Spinal cord (tissue), 10 donors: ENCODE results near the gene RAI14. TPM values are rescaled to one million over a fixed set of nuclear protein-coding genes. Genes with fewer than 3 reads are reported as not detected.
"Not testable (repeated sequence)": the region's sequence is repeated elsewhere in the genome, so short reads cannot be mapped to it uniquely, and the experiment has no call there.

Experiments
- DNase-seq, 6 donors: peaks; one replicate each; pipeline versions ENCODE4 v3.0.0 to v3.0.0-alpha.2; 2013 to 2015; ENCODE audit warnings: low spot score in 6 of 6, low read depth in 4 of 6
- H3K27ac ChIP-seq: one replicate; pipeline ENCODE4 v1.5.1; 2013; ENCODE audit warnings: low read depth, low read length, control low read depth
- H3K27me3 ChIP-seq: one replicate; pipeline ENCODE4 v1.6.1; 2013; ENCODE audit warnings: low read length; ENCODE audit not compliant: control insufficient read depth, insufficient read depth
- H3K36me3 ChIP-seq: one replicate; pipeline ENCODE4 v1.6.1; 2013; ENCODE audit warnings: low read length; ENCODE audit not compliant: control insufficient read depth, insufficient read depth
- H3K4me1 ChIP-seq: one replicate; pipeline ENCODE4 v1.6.1; 2013; ENCODE audit warnings: low read length; ENCODE audit not compliant: control insufficient read depth, insufficient read depth
- H3K4me3 ChIP-seq: one replicate; pipeline ENCODE4 v1.5.1; 2013; ENCODE audit warnings: low read depth, low read length, control low read depth
- H3K9me3 ChIP-seq: one replicate; pipeline ENCODE4 v1.6.1; 2013; ENCODE audit warnings: low read length; ENCODE audit not compliant: control insufficient read depth, insufficient read depth
- WGBS: methylation state at CpG from one replicate; pipeline ENCODE4 v1.1.5; 2013; ENCODE audit warnings: missing lambda C conversion rate; ENCODE audit not compliant: insufficient coverage; 5-methylcytosine and 5-hydroxymethylcytosine counted together
- polyA plus RNA-seq, 2 donors: library from polyadenylated mRNA; unstranded; fragments of 120-200 nt; gene quantifications; one replicate each; pipeline ENCODE4 v1.2.1, GENCODE V29; 2013; ENCODE audit not compliant: insufficient read length in 2 of 2
- total RNA-seq, 2 donors: library from RNA; depleted of rRNA in 1 of 2; stranded (reverse); fragments of 120-200 nt in 1 of 2; fragments of >200 nt in 1 of 2; gene quantifications; one replicate each; pipeline versions ENCODE4 v1.2.3 to v1.2.4, GENCODE V29; 2013 to 2014
- donor health status: healthy.

The RAI14 gene
- total and polyA plus RNA-seq, 4 donors: 17.3 to 48.8 (median 26.9) TPM

DNA sequence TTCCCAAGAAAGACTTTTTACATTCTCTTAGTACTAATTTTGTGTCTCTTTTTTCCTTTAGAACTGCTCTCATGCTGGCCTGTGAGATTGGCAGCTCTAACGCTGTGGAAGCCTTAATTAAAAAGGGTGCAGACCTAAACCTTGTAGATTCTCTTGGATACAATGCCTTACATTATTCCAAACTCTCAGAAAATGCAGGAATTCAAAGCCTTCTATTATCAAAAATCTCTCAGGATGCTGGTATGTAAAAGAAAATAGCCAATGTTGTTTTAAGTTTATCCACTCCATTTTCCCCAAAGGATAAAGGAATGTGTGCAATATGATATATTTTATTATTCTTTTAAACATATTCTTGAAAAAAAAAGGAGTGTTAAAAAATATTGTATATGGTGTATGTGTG is 155.6 kb downstream of the RAI14 start:
- Histone ChIP-seq H3K27me3 (no peaks in the 10 kb centered on the region), H3K27ac (no peak overlapping the region), H3K36me3 (peaks cover 5% of the 10 kb centered on the region), H3K4me1 (no peaks in the 10 kb centered on the region), H3K4me3 (no peak overlapping the region), H3K9me3 (no peaks in the 10 kb centered on the region)
- WGBS: no CpG with 5 or more reads among the region's 1 CpG
- DNase-seq: no peak

DNA sequence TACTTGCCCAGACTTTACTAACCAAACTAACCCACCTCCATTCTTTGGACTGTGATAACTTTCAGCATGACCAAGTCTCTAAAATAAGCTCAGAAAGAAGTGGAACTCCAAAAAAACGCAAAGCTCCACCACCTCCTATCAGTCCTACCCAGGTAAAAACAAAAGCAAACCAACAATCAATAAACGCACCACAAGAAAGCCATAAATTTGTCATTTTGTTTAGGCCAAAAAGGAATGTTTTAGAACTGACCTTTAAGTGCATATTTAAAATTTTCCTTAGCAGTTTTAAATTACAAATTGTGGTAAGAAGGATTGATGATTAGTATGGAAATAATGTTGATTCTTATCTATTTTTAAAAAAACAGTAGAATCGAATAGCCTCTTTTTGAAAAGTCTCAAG is 157.4 kb downstream of the RAI14 start:
- no CpG with 5 or more reads among the region's 3 CpGs for WGBS
- no peaks in the 10 kb centered on the region for H3K4me1 ChIP-seq
- H3K4me3 ChIP-seq: no peak overlapping the region
- no peak for DNase-seq
- H3K27me3 ChIP-seq: no peaks in the 10 kb centered on the region
- no peaks in the 10 kb centered on the region for H3K9me3 ChIP-seq
- H3K36me3 ChIP-seq: peaks cover 5% of the 10 kb centered on the region
- no peak overlapping the region for H3K27ac ChIP-seq

DNA sequence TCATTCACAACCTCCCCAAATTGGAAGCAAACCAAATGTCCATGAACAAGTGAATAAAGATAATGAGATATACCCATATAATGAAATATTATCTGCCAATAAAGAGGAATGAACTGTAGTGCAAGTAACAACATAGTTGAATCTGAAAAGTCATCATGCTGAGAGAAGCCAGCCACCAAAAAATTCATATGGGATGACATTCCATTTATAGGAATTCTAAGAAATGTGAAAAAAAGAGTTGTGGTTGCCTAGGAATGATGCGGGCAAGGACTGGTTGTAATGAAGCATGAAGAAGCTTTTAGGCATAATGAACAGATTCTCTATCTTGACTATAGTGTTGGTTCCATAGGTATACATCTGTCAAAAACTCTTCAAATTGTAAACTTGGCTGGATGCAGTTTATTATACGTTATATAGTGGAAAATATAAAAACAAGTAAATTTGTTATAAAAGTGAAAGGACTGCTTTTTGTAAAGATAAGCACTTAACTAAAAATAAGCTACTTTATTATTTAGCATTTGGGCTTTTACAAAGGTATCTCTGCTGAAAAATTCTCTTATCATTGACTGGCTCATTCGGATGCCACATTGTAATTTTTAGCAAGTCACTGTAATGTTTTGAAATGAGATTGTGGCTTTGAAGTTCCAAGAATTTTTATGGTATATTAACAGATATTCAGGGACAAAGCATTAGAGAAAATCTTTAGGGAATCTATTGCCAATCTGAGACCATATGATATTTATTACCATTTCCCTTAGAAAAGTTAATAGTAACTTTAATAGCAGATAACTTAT is 161.6 kb downstream of the RAI14 start:
- no peak overlapping the region for H3K4me3 ChIP-seq
- 60% methylated on average over 1 of the region's 3 CpGs for WGBS
- no peaks in the 10 kb centered on the region for H3K4me1 ChIP-seq
- no peak for DNase-seq
- no peaks in the 10 kb centered on the region for H3K9me3 ChIP-seq
- H3K36me3 ChIP-seq: peaks cover 3% of the 10 kb centered on the region
- no peaks in the 10 kb centered on the region for H3K27me3 ChIP-seq
- H3K27ac ChIP-seq: no peak overlapping the region

DNA sequence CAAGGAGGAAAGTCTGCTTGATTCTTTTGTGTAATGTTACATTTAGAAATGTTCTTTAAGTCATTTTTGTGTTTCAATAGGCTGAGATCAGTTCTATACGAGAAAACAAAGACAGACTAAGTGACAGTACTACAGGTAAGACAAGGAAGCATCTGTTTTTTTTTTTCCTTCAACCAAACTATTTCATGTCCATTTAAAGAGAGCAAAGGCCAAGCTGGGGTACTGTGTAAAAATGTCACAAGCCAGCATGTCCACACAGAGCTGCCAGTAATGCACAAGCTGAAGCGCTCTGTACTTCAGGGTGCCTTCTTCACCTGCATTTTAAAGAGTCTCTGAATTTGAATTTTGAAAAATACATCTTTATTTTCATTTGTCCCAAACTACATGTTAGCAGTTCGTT is 162.6 kb downstream of the RAI14 start:
- H3K4me1 ChIP-seq: no peaks in the 10 kb centered on the region
- no peak overlapping the region for H3K4me3 ChIP-seq
- H3K27ac ChIP-seq: no peak overlapping the region
- no peak for DNase-seq
- WGBS: no CpG with 5 or more reads among the region's 3 CpGs
- no peaks in the 10 kb centered on the region for H3K27me3 ChIP-seq
- no peaks in the 10 kb centered on the region for H3K9me3 ChIP-seq
- H3K36me3 ChIP-seq: peaks cover 3% of the 10 kb centered on the region

DNA sequence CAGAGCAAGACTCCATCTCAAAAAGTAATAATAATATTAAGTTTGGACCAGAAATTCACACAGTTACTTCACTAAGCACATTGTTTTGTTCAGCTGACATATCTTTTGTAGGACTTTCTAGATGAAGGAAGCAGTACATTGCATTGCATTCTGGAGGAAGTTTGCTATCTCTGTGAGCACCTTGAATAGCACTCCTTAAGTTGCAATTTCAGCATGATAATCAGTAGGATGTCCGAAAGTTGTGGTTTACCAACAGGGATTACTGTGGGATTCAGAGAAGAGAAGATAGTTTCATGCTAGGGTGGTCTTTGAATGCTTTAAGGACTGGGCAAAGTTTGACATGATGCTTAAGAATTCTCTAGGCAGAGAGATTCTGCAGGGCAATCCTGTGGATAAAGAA is 164.5 kb downstream of the RAI14 start:
- no peaks in the 10 kb centered on the region for H3K9me3 ChIP-seq
- no peak for DNase-seq
- H3K27ac ChIP-seq: no peak overlapping the region
- no peaks in the 10 kb centered on the region for H3K36me3 ChIP-seq
- WGBS: 92% methylated on average over 1 of the region's 1 CpG
- H3K27me3 ChIP-seq: no peaks in the 10 kb centered on the region
- H3K4me3 ChIP-seq: no peak overlapping the region
- H3K4me1 ChIP-seq: no peaks in the 10 kb centered on the region

DNA sequence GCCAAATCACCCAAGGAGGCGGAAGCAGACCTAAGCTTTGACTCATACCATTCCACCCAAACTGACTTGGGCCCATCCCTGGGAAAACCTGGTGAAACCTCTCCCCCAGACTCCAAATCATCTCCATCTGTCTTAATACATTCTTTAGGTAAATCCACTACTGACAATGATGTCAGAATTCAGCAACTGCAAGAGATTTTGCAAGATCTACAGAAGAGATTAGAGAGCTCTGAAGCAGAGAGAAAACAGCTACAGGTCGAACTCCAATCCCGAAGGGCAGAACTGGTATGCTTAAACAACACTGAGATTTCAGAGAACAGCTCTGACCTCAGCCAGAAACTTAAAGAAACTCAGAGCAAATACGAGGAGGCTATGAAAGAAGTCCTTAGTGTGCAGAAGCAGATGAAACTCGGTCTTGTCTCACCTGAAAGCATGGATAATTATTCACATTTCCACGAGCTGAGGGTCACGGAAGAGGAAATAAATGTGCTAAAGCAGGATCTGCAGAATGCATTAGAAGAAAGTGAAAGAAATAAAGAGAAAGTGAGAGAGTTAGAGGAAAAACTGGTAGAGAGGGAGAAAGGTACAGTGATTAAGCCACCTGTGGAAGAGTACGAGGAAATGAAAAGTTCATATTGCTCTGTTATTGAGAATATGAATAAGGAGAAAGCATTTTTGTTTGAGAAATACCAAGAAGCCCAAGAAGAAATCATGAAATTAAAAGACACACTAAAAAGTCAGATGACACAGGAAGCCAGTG is 167.0 kb downstream of the RAI14 start:
- no peaks in the 10 kb centered on the region for H3K9me3 ChIP-seq
- peaks cover 6% of the 10 kb centered on the region for H3K36me3 ChIP-seq
- no peak overlapping the region for H3K4me3 ChIP-seq
- 99% methylated on average over 7 of the region's 8 CpGs for WGBS
- no peak overlapping the region for H3K27ac ChIP-seq
- H3K27me3 ChIP-seq: no peaks in the 10 kb centered on the region
- no peak for DNase-seq
- H3K4me1 ChIP-seq: no peaks in the 10 kb centered on the region

DNA sequence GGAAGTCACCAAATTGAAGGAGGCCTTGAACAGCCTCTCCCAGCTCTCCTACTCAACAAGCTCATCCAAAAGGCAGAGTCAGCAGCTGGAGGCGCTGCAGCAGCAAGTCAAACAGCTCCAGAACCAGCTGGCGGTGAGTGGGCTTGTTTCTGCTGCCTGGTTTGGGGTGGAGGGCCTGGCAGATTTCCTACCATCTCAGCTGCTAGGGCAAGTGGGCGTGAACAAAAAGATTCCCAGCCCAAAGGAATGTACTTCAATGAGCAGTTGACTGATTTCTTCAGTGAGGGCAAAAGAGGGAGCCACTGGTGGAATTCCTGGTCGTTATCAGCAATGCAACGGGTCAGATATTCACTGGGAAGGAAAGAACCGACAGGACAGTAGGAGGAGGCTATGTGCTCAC is 170.2 kb downstream of the RAI14 start:
- Histone ChIP-seq H3K4me3 (no peak overlapping the region), H3K4me1 (no peaks in the 10 kb centered on the region), H3K27ac (no peak overlapping the region), H3K36me3 (peaks cover 14% of the 10 kb centered on the region), H3K9me3 (no peaks in the 10 kb centered on the region), H3K27me3 (no peaks in the 10 kb centered on the region)
- WGBS: 60% methylated on average over 1 of the region's 6 CpGs
- DNase-seq: no peak

DNA sequence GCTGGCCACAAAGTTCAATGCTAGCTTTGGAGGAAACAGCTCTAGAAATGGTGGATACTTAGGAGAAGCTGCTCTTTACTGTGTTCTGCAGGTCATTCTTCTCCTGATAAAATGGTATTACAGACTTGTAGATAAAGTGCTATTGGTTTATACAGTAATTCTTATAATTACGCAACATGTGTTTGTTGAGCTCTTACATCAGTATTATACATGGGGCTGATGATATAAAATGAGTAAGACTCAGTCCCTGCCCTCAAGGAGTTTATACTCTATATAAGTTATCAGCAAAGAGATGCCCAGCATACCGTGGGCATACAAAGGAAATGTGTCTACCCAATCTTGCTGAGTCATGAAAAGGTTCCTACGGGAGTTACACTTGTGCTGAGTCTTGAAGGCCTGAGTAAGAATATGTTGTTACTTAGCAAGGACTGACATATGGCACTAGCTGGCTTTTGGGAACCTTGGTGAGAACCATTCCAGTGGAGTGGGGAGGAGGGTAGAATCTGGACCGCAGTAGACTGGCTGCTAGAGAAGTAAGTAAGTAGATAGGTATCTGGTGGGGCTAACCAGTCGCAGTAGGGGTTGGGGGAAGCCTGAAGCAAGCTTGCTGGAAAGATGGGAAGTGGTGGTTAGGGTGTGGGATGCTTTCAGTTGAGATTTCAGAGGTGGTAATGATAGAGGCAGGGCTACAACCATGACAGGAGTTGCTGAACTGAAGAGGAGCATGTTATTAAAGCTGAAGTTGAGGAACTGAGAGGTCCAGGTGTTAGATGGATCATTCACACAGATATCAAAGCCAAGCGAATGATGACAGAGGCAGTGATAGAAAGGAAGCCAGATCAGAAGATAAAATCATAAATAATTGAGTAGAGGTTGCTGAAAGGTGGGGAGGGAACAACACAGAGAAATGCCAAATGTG is 171.7 kb downstream of the RAI14 start:
- H3K27ac ChIP-seq: no peak overlapping the region
- no peak overlapping the region for H3K4me3 ChIP-seq
- no peak for DNase-seq
- no peaks in the 10 kb centered on the region for H3K27me3 ChIP-seq
- H3K36me3 ChIP-seq: peaks cover 14% of the 10 kb centered on the region
- H3K4me1 ChIP-seq: no peaks in the 10 kb centered on the region
- H3K9me3 ChIP-seq: no peaks in the 10 kb centered on the region
- 96% methylated on average over 4 of the region's 6 CpGs for WGBS

DNA sequence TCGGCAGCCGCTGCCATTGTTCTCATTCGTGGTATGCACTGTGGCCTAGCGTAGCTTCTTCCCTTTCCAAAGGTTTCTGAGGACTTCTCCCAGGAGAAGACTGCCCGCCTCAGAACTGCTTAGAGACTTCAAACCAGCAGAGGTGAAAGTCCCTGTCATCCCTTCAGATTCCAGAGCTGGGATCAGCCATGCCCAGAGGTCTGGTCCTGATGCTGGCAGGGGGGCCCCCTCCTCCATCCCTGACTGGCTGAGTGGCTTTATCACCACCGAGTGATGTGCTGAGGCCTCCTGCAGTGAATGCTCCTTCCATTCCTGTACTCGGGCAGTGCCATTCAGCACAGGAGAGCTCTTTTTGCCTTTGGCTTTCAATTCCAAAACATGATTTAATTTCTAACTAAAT is 174.7 kb downstream of the RAI14 start:
- WGBS: 73% methylated on average over 5 of the region's 7 CpGs
- not testable (repeated sequence) for H3K9me3 ChIP-seq, H3K27ac ChIP-seq, H3K4me3 ChIP-seq, DNase-seq, H3K27me3 ChIP-seq, H3K4me1 ChIP-seq
- H3K36me3 ChIP-seq: peaks cover 14% of the 10 kb centered on the region
